Measurements from ENCODE around the gene NDUFA12.

The NDUFA12 gene

GRCh38 chr12:94954948-94955592, 48.4 kb downstream of the NDUFA12 start:
- FAIRE-seq: no peak
- DNase-seq (ENCODE audit: insufficient read length): no peak
- TF ChIP-seq TAF1 (IDR thresholded peaks at IDR 0.05; ENCODE audit: borderline replicate concordance, low read depth, low read length) (no peak), POLR2AphosphoS5 (IDR thresholded peaks at IDR 0.05; ENCODE audit: low read depth, low read length) (no peak), POLR2A (IDR thresholded peaks at IDR 0.05; ENCODE audit: low read depth, low read length) (no peak)

- TF ChIP-seq POLR2AphosphoS5 (IDR thresholded peaks at IDR 0.05; ENCODE audit: low read depth, low read length): no peak
- TF ChIP-seq TAF1 (IDR thresholded peaks at IDR 0.05; ENCODE audit: borderline replicate concordance, low read depth, low read length): no peak
- TF ChIP-seq POLR2A (IDR thresholded peaks at IDR 0.05; ENCODE audit: low read depth, low read length): no peak
- no peak for DNase-seq (ENCODE audit: insufficient read length)
These were observed 49.3 kb downstream of the NDUFA12 start for GRCh38 chr12:94954029-94954685.

GRCh38 chr12:94952325-94952724, 51.2 kb downstream of the NDUFA12 start:
- FAIRE-seq: no peak
- DNase-seq (ENCODE audit: insufficient read length): no peak
- TF ChIP-seq POLR2A (IDR thresholded peaks at IDR 0.05; ENCODE audit: low read depth, low read length) (no peak), POLR2AphosphoS5 (IDR thresholded peaks at IDR 0.05; ENCODE audit: low read depth, low read length) (no peak), TAF1 (IDR thresholded peaks at IDR 0.05; ENCODE audit: borderline replicate concordance, low read depth, low read length) (no peak)

More at GRCh38 chr12:94954029-94954685, 49.3 kb downstream of the NDUFA12 start:
- no peak for FAIRE-seq

DNA sequence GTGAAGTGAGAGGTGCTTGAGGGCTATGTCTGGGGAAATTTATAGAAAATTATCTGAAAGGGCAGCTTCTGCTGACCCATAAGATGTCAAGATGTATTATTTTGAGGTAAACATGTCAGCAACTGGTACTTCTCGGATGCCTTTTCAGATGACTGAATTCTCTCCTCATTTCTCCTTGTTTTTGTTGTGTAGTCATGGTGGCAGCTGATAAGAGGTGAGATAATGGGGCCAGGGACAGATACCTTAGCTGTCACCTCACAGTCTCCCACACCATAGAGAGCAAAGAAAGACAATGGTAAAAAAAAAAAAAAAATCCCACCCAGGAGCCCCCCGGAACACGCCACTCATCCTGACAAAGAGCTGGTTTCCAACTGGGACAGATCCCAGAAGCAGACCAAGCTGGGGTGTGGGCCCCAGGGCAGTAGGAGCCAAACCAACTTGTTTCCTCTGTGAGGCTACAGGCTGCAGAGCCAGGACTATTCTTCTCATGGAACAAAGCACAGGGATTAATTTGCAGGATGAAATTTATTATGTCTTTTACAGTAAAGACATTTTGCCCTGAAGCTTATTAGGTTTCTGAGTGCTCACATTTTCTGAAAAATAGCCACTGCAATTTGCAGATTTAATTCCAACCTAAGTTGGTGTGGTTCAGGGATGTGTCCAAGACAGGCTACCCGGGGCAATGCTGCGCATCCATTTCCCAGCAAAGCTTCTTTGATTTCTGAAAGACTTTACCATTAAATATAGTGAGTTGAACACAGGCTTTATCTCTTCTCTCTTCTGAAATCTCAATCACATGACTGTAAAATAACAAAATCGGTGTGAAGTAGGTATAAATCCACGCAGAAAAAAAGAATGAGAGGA, 52.2 kb downstream of the NDUFA12 start:
- FAIRE-seq: no peak
- TF ChIP-seq POLR2AphosphoS5 (IDR thresholded peaks at IDR 0.05; ENCODE audit: low read depth, low read length) (no peak), POLR2A (IDR thresholded peaks at IDR 0.05; ENCODE audit: low read depth, low read length) (no peak), TAF1 (IDR thresholded peaks at IDR 0.05; ENCODE audit: borderline replicate concordance, low read depth, low read length) (no peak)
- DNase-seq (ENCODE audit: insufficient read length): no peak

GRCh38 chr12:94948232-94948810, 55.2 kb downstream of the NDUFA12 start:
- FAIRE-seq (no peak), DNase-seq (ENCODE audit: insufficient read length) (no peak)
- no peak for TF ChIP-seq TAF1 (IDR thresholded peaks at IDR 0.05; ENCODE audit: borderline replicate concordance, low read depth, low read length)
- no peak for TF ChIP-seq POLR2AphosphoS5 (IDR thresholded peaks at IDR 0.05; ENCODE audit: low read depth, low read length)
- no peak for TF ChIP-seq POLR2A (IDR thresholded peaks at IDR 0.05; ENCODE audit: low read depth, low read length)

- FAIRE-seq (no peak), DNase-seq (ENCODE audit: insufficient read length) (no peak)
- TF ChIP-seq POLR2AphosphoS5 (IDR thresholded peaks at IDR 0.05; ENCODE audit: low read depth, low read length) (no peak), TAF1 (IDR thresholded peaks at IDR 0.05; ENCODE audit: borderline replicate concordance, low read depth, low read length) (no peak), POLR2A (IDR thresholded peaks at IDR 0.05; ENCODE audit: low read depth, low read length) (no peak)
These were observed 60.8 kb downstream of the NDUFA12 start for GRCh38 chr12:94942663-94943062.

- DNase-seq (ENCODE audit: insufficient read length) (no peak), FAIRE-seq (no peak)
- TF ChIP-seq TAF1 (IDR thresholded peaks at IDR 0.05; ENCODE audit: borderline replicate concordance, low read depth, low read length): no peak
- TF ChIP-seq POLR2A (IDR thresholded peaks at IDR 0.05; ENCODE audit: low read depth, low read length): no peak
- TF ChIP-seq POLR2AphosphoS5 (IDR thresholded peaks at IDR 0.05; ENCODE audit: low read depth, low read length): no peak
These were observed 62.0 kb downstream of the NDUFA12 start for GRCh38 chr12:94941440-94941862.

DNA sequence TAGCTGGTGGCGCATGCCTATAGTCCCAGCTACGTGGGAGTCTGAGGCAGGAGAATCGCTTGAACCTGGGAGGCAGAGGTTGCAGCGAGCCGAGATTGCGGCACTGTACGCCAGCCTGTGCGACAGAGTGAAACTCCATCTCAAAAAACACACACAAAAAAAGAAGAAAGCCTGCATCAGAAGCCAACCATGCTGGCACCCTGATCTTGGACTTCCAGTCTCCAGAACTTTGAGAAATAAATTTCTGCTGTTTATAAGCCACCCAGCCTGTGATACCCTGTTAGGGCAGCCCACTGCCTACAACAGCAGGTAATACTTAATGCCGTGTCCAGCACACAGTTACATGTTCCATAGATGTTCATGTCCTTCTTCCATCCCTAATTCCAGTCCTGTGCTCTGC, 62.7 kb downstream of the NDUFA12 start:
- TF ChIP-seq TAF1 (IDR thresholded peaks at IDR 0.05; ENCODE audit: borderline replicate concordance, low read depth, low read length) (no peak), POLR2A (IDR thresholded peaks at IDR 0.05; ENCODE audit: low read depth, low read length) (no peak), POLR2AphosphoS5 (IDR thresholded peaks at IDR 0.05; ENCODE audit: low read depth, low read length) (no peak)
- DNase-seq (ENCODE audit: insufficient read length): no peak
- FAIRE-seq: no peak

DNA sequence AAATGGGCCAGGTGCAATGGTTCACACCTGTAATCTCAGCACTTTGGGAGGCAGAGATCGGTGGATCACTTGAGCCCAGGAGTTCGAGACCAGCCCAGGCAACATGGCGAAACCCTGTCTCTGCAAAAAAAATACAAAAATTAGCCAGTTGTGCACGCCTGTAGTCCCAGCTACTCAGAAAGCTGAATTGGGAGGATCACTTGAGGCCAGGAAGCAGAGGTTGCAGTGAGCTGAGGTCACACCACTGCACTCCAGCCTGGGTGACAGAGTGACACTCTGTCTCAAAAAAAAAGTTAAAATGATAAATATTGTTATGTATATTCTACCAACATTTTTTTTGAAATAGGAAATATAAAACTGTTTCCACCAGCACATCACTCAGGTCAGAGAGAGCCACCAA, 64.9 kb downstream of the NDUFA12 start:
- DNase-seq (ENCODE audit: insufficient read length): no peak
- FAIRE-seq: no peak
- no peak for TF ChIP-seq POLR2A (IDR thresholded peaks at IDR 0.05; ENCODE audit: low read depth, low read length)
- no peak for TF ChIP-seq POLR2AphosphoS5 (IDR thresholded peaks at IDR 0.05; ENCODE audit: low read depth, low read length)
- TF ChIP-seq TAF1 (IDR thresholded peaks at IDR 0.05; ENCODE audit: borderline replicate concordance, low read depth, low read length): no peak

DNA sequence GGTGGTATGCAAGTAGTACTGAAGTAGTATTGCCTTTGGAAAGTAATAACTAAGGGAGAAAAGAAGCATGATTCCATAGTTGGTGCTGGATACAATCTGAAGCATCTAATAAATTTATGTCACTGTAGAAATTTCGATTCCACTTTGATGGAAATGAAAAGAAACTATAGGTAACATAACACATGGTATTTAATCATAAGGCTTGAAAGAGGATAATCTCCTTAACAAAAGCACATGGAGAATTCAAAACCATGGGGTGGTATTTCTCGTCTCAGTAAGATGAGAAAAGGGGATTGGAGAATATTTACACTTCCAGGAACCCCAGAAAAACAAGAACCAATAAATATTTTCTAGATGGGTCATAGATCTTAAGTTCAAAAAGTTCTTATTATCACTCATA, 72.7 kb downstream of the NDUFA12 start:
- no peak for FAIRE-seq
- no peak for DNase-seq (ENCODE audit: insufficient read length)
- no peak for TF ChIP-seq POLR2AphosphoS5 (IDR thresholded peaks at IDR 0.05; ENCODE audit: low read depth, low read length)
- no peak for TF ChIP-seq POLR2A (IDR thresholded peaks at IDR 0.05; ENCODE audit: low read depth, low read length)
- TF ChIP-seq TAF1 (IDR thresholded peaks at IDR 0.05; ENCODE audit: borderline replicate concordance, low read depth, low read length): no peak

DNA sequence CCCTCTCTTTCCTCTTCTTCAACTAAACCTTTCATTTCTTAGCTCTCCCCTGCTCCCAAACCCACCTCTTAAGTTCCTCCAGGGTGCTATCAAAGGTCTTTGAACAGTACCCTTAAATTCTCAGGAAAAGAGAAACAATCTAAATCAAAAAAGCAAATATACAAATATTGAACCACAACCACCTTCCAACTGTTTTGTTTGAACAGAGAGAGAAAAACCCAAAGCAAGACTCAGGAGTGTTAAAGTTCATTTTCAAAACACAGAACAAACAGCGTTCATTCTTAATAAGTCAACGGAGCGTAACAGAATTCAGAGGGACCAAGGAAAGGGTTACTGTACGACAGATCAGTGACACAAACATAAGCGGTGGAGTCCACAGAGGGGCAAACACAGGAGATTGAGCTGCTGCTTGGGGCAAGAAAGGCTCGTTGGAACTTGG, 73.3 kb downstream of the NDUFA12 start:
- no peak for TF ChIP-seq POLR2A (IDR thresholded peaks at IDR 0.05; ENCODE audit: low read depth, low read length)
- TF ChIP-seq POLR2AphosphoS5 (IDR thresholded peaks at IDR 0.05; ENCODE audit: low read depth, low read length): no peak
- TF ChIP-seq TAF1 (IDR thresholded peaks at IDR 0.05; ENCODE audit: borderline replicate concordance, low read depth, low read length): no peak
- DNase-seq (ENCODE audit: insufficient read length): no peak
- no peak for FAIRE-seq
